ENCODE measurements around the gene GRIK4. TPM values are rescaled to one million over a fixed set of nuclear protein-coding genes. Genes with fewer than 3 reads are reported as not detected.

GRIK4 gene
- polyA plus RNA-seq, 1 experiment = 0.55 TPM

DNA sequence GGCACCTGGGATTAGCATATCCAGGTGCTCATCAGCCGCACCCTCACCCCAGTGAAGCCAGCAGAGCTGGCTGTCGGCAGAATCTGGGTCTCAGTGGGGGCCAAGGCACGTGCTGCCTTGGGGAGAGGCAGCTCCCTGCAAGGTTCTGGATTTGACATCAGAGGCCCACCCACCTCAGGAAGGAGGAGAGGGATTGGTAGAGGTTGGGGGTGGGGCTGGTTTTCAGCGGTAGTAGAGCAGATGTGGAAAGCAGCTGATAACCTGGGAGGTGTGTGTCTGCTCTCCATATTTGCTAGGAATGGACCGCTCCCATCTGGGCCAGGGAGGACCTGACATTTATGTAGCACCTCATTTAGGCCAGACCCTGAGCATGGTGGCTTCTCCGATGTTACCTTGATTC lies 147.5 kb downstream of the GRIK4 start:
- H3K9me3 ChIP-seq (ENCODE audit: control insufficient read depth, insufficient read depth, low read length) = no peaks in the 10 kb centered on the region
- no peak overlapping the region for H3K4me3 ChIP-seq (ENCODE audit: low read depth, low read length)
- DNase-seq (ENCODE audit: low read depth, low spot score) = no peak
- POLR2A ChIA-PET = no interaction called here
- TF ChIP-seq, protein P1, sequence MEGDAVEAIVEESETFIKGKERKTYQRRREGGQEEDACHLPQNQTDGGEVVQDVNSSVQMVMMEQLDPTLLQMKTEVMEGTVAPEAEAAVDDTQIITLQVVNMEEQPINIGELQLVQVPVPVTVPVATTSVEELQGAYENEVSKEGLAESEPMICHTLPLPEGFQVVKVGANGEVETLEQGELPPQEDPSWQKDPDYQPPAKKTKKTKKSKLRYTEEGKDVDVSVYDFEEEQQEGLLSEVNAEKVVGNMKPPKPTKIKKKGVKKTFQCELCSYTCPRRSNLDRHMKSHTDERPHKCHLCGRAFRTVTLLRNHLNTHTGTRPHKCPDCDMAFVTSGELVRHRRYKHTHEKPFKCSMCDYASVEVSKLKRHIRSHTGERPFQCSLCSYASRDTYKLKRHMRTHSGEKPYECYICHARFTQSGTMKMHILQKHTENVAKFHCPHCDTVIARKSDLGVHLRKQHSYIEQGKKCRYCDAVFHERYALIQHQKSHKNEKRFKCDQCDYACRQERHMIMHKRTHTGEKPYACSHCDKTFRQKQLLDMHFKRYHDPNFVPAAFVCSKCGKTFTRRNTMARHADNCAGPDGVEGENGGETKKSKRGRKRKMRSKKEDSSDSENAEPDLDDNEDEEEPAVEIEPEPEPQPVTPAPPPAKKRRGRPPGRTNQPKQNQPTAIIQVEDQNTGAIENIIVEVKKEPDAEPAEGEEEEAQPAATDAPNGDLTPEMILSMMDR (IDR thresholded peaks at IDR 0.05; ENCODE audit: low read depth, low read length) = no peak
- CTCF ChIA-PET = no interaction called here
- H3K27me3 ChIP-seq (ENCODE audit: control insufficient read depth, insufficient read depth, low read length) = peaks cover 26% of the 10 kb centered on the region
- no peak overlapping the region for H3K27ac ChIP-seq (ENCODE audit: low read depth, low read length)

DNA sequence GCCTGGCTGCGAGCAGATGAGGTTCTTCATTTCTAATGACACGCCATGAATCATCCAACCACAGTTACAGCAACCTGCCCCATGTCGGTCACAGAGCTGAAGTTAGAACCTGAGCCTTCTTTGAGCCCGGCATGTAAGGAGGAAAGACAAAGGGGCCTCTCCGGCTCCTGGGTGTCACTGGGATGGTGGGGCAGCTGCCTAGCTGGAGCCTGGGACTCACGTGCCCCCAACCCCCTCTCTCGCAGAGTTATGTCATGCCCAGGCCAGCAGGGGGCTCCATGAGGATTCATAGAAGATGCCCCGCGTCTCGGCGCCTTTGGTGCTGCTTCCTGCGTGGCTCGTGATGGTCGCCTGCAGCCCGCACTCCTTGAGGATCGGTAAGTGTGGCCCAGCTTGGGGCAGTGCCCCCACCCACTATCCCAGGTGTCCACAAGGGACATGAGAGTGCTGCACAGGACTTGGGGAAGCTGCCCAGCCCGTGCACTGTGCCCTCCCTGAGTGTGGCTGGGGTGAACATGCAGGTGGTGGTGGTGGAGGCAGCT lies 148.5 kb downstream of the GRIK4 start:
- no peak overlapping the region for H3K4me3 ChIP-seq (ENCODE audit: low read depth, low read length)
- peaks cover 32% of the 10 kb centered on the region for H3K27me3 ChIP-seq (ENCODE audit: control insufficient read depth, insufficient read depth, low read length)
- ChIA-PET CTCF (no interaction called here), POLR2A (no interaction called here)
- no peak for DNase-seq (ENCODE audit: low read depth, low spot score)
- TF ChIP-seq, protein P1 (IDR thresholded peaks at IDR 0.05; ENCODE audit: low read depth, low read length) = peak; percentile 32
- H3K27ac ChIP-seq (ENCODE audit: low read depth, low read length) = no peak overlapping the region
- no peaks in the 10 kb centered on the region for H3K9me3 ChIP-seq (ENCODE audit: control insufficient read depth, insufficient read depth, low read length)

DNA sequence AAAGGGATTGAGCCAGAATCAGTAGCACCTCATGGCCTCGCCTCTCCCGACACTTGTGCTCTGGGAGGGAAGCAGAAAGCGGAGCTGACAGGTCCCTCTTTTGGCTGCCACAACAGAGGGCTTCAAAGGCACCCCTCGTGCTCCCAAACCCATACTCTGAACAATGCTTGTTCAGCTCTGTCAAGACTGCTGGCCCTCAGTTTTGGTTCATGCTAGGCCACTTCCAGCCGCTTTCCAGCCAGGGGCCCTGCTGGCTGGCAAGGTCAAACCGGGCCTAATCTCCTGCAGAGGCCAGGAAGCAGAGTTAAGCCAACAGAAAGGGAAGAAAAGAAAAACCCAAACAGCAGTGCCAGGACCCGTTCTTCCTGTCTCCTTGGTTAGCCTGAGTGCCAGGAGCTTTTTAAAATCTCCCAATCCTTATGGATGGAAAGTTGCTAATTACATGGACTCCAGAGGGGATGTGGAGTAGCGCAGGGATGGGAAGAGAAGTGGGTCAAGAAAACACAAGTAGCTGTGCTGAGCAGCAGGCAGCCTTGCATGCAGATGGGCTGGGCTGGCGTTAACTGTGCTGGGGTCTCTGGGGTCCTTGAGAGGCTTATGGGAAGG lies 150.6 kb downstream of the GRIK4 start:
- ChIA-PET CTCF (interaction anchor here (0.6 kb wide), 1 partner anchor 1456 kb away, joined by 5 read pairs; the partner anchor contains the start of gene CBL), POLR2A (no interaction called here)
- no peak for DNase-seq (ENCODE audit: low read depth, low spot score)
- peaks cover 34% of the 10 kb centered on the region for H3K27me3 ChIP-seq (ENCODE audit: control insufficient read depth, insufficient read depth, low read length)
- no peaks in the 10 kb centered on the region; the same call in 1 of the 2 replicates for H3K9me3 ChIP-seq (ENCODE audit: control insufficient read depth, insufficient read depth, low read length)
- TF ChIP-seq, protein P1 (IDR thresholded peaks at IDR 0.05; ENCODE audit: low read depth, low read length) = no peak
- H3K27ac ChIP-seq (ENCODE audit: low read depth, low read length) = no peak overlapping the region
- H3K4me3 ChIP-seq (ENCODE audit: low read depth, low read length) = no peak overlapping the region

DNA sequence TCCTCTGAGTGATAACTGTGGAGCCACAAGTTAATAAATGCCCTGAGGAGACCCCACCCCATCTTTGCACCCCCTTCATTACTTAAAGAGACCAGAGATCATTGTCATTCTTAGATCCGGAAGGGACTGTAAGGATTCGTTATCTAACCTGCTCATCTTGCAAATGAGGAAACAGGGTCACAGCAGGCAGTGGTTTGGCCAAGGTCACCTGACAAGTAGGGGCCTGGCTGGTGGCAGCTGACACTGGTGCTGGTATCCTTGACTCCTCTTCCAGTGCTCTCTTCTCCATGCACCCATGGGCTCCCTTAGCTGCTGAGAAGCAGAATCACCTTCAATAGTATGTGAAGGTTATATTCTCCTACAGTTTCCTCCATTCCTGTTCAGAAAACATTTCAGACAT lies 151.6 kb downstream of the GRIK4 start:
- H3K4me3 ChIP-seq (ENCODE audit: low read depth, low read length) = no peak overlapping the region
- ChIA-PET POLR2A (no interaction called here), CTCF (interaction anchor here (2.4 kb wide), 1 partner anchor 22 kb away, joined by 9 read pairs; no protein-coding TSS in a partner anchor)
- no peak for DNase-seq (ENCODE audit: low read depth, low spot score)
- H3K27me3 ChIP-seq (ENCODE audit: control insufficient read depth, insufficient read depth, low read length) = peaks cover 34% of the 10 kb centered on the region
- TF ChIP-seq, protein P1 (IDR thresholded peaks at IDR 0.05; ENCODE audit: low read depth, low read length) = no peak
- no peak overlapping the region for H3K27ac ChIP-seq (ENCODE audit: low read depth, low read length)
- no peaks in the 10 kb centered on the region; the same call in 1 of the 2 replicates for H3K9me3 ChIP-seq (ENCODE audit: control insufficient read depth, insufficient read depth, low read length)

- no peak overlapping the region for H3K27ac ChIP-seq (ENCODE audit: low read depth, low read length)
- TF ChIP-seq, protein P1 (IDR thresholded peaks at IDR 0.05; ENCODE audit: low read depth, low read length) = no peak
- no peak overlapping the region for H3K4me3 ChIP-seq (ENCODE audit: low read depth, low read length)
- DNase-seq (ENCODE audit: low read depth, low spot score) = no peak
- H3K9me3 ChIP-seq (ENCODE audit: control insufficient read depth, insufficient read depth, low read length) = no peaks in the 10 kb centered on the region; the same call in 1 of the 2 replicates
- POLR2A ChIA-PET = no interaction called here
- CTCF ChIA-PET = interaction anchor here (0.9 kb wide), 1 partner anchor 19 kb away, joined by 4 read pairs; no protein-coding TSS in a partner anchor
- peaks cover 39% of the 10 kb centered on the region for H3K27me3 ChIP-seq (ENCODE audit: control insufficient read depth, insufficient read depth, low read length)
Measured at GRCh38 chr11:120666121-120666639, 154.6 kb downstream of the GRIK4 start.

Data from AG04450 (cell line).